Small intestine (tissue), 7 donors: Measurements from ENCODE around the gene FBH1. TPM values are rescaled to one million over a fixed set of nuclear protein-coding genes. Genes with fewer than 3 reads are reported as not detected.
A peak's percentile ranks its signal among the peaks of the same experiment; 100 is the strongest.

ENCODE experiments used
- DNase-seq, 2 donors: peaks; one replicate each; pipeline versions ENCODE4 v3.0.0 to v3.0.0-alpha.2; 2013
- FAIRE-seq: peaks from 2 replicates; lab custom pipeline; 2012; peaks lifted over from hg19 to GRCh38; lab: Jason Lieb, UNC
- H3K27ac ChIP-seq, 3 donors: one replicate each; pipeline ENCODE4 v1.5.1; 2013; ENCODE audit warnings: low read length in 2 of 3, mild to moderate bottlenecking in 2 of 3, control low read depth in 1 of 3, inconsistent platforms in 1 of 3, low read depth in 1 of 3, moderate library complexity in 1 of 3
- H3K27me3 ChIP-seq, 3 donors: one replicate each; pipeline ENCODE4 v1.6.1; 2013; ENCODE audit warnings: low read length in 3 of 3, inconsistent platforms in 1 of 3; ENCODE audit not compliant: control insufficient read depth in 3 of 3, insufficient read depth in 3 of 3
- H3K36me3 ChIP-seq, 3 donors: one replicate each; pipeline ENCODE4 v1.6.1; 2013; ENCODE audit warnings: low read length in 3 of 3, inconsistent platforms in 1 of 3, low read depth in 1 of 3, mild to moderate bottlenecking in 1 of 3, moderate library complexity in 1 of 3; ENCODE audit not compliant: control insufficient read depth in 3 of 3, insufficient read depth in 2 of 3
- H3K4me1 ChIP-seq, 3 donors: one replicate each; pipeline ENCODE4 v1.6.1; 2013; ENCODE audit warnings: low read length in 2 of 3, inconsistent platforms in 1 of 3, low read depth in 1 of 3, mild to moderate bottlenecking in 1 of 3, moderate library complexity in 1 of 3; ENCODE audit not compliant: control insufficient read depth in 3 of 3, insufficient read depth in 2 of 3
- H3K4me3 ChIP-seq, 3 donors: one replicate each; pipeline ENCODE4 v1.5.1; 2013; ENCODE audit warnings: low read length in 3 of 3, control low read depth in 1 of 3, inconsistent platforms in 1 of 3, low read depth in 1 of 3, mild to moderate bottlenecking in 1 of 3, moderate library complexity in 1 of 3
- H3K9me3 ChIP-seq, 2 donors: one replicate each; pipeline ENCODE4 v1.6.1; 2013; ENCODE audit warnings: low read depth in 1 of 2, low read length in 1 of 2; ENCODE audit not compliant: control insufficient read depth in 2 of 2, insufficient read depth in 1 of 2
- WGBS, 3 donors: extraction: QIAGEN DNeasy Blood & Tissue Kit; methylation state at CpG; one replicate each; pipeline ENCODE4 v1.1.7; 2013; 5-methylcytosine and 5-hydroxymethylcytosine counted together
- polyA plus RNA-seq, 4 donors: library from polyadenylated mRNA; stranded (reverse) in 3 of 4; unstranded in 1 of 4; fragments of 200-250 nt in 3 of 4; fragments of 120-200 nt in 1 of 4; gene quantifications; one replicate each; pipeline versions ENCODE4 v1.2.1 to v1.2.3, GENCODE V29; 2013
- donor health status: healthy with polysubstance abuse.
- donor health status: control.
- donor health status: control.
- donor health status: Bipolar disorder and iron deficiency.
- donor health status: healthy.

Gene FBH1
- polyA plus RNA-seq, 4 donors, result 38.8 to 89.9 (median 67.5) TPM

DNA sequence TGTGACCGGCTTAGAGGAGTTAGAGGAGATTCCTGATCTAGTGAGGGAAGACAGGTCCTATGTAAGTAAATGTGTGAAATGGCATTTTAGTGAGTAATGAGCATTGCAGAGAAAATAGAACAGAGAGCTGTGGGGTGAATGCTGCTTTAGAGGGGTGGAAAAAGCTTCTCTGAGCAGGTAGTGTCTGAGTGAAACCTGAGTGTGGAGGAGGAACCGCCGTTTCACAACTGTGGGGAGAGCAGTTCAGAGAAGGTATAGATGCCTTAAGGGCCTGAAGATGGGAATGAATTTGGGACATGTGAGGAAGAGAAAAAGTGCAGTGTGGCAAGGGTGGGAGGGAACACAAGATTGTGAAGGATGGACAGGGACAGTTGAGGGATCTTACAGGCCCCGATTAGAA lies 21.6 kb downstream of the FBH1 start:
- 93 to 96% (median 95%) methylated on average over 4 of the region's 4 CpGs for WGBS, 3 donors
- Histone ChIP-seq H3K27me3 (no peaks in the 10 kb centered on the region), H3K4me3 (no peak overlapping the region), H3K36me3 (peaks cover 11 to 74% (median 41%) of the 10 kb centered on the region in 3 donors), H3K4me1 (no peaks in the 10 kb centered on the region), H3K27ac (no peak overlapping the region), H3K9me3 (no peaks in the 10 kb centered on the region)
- no peak for FAIRE-seq
- DNase-seq, result no peak

DNA sequence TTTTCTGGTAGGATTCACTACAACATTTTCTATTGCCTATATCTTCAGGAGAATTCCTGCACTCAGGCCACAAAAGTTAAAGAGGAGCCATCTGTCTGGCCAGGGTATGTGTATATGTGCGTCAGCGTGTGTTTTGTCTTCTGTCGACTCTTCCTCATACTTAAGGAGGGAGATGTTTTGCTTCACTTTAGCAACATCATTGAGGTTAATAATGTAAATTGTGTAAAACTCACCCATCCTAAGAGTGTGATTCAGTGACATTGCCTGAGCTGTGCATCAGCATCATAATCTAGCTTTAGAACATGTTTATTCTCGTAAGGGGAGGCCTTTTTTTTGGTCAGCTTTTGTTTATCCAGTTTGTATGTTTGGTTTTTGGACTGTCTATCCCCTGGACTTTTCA lies 23.7 kb downstream of the FBH1 start:
- DNase-seq, result no peak
- no peaks in the 10 kb centered on the region for H3K9me3 ChIP-seq
- 74 to 92% (median 90%) methylated on average over 4 of the region's 4 CpGs for WGBS, 3 donors
- H3K4me3 ChIP-seq, result no peak overlapping the region
- no peak for FAIRE-seq
- no peaks in the 10 kb centered on the region for H3K27me3 ChIP-seq
- H3K27ac ChIP-seq, result peak overlapping the region in 1 of 3 donors; percentile 14
- no peaks in the 10 kb centered on the region for H3K4me1 ChIP-seq
- peaks cover 24 to 78% (median 56%) of the 10 kb centered on the region in 3 donors for H3K36me3 ChIP-seq

DNA sequence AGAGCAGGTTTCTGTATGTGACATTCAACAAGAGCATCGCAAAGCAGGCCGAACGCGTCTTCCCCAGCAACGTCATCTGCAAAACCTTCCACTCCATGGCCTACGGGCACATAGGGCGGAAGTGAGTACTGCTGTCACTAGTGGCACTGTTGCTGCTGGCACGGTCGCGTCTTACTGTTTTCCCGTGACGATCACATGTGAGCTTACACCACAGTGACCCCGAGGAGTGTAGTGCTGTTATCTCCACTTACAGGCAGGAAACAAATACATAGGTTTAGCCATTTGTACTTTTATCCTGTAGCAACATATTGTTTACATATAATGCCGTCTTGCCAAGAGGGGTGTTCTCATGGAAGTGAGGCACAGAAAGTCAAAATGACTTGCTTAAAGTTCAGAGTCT lies 25.4 kb downstream of the FBH1 start:
- DNase-seq (no peak), FAIRE-seq (no peak)
- Histone ChIP-seq H3K9me3 (no peaks in the 10 kb centered on the region), H3K4me3 (no peak overlapping the region), H3K4me1 (no peaks in the 10 kb centered on the region), H3K36me3 (peaks cover 23 to 67% (median 54%) of the 10 kb centered on the region in 3 donors), H3K27me3 (no peaks in the 10 kb centered on the region), H3K27ac (no peak overlapping the region)
- 89 to 92% (median 92%) methylated on average over 14 of the region's 14 CpGs for WGBS, 3 donors

DNA sequence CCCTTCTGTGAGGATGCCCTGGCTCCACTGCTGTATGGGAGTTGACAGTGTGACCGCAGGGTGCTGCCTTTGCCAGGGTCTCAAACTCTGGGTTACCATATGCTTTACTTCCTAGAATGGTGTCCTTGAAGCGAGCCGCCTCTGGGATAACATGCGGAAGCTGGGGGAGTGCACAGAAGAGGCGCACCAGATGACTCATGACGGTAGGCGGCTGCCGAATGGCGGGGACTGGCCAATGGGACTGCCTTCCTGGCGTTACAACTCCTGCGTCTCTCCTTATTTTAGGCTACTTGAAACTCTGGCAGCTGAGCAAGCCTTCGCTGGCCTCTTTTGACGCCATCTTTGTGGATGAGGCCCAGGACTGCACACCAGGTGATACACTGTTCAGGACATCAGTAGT lies 27.3 kb downstream of the FBH1 start:
- H3K9me3 ChIP-seq, result no peaks in the 10 kb centered on the region
- no peak overlapping the region for H3K4me3 ChIP-seq
- H3K27me3 ChIP-seq, result no peaks in the 10 kb centered on the region
- WGBS, 3 donors, result 95 to 98% (median 98%) methylated on average over 13 of the region's 13 CpGs
- H3K4me1 ChIP-seq, result no peaks in the 10 kb centered on the region
- FAIRE-seq, result no peak
- no peak overlapping the region for H3K27ac ChIP-seq
- DNase-seq, result no peak
- H3K36me3 ChIP-seq, result peaks cover 21 to 63% (median 54%) of the 10 kb centered on the region in 3 donors

DNA sequence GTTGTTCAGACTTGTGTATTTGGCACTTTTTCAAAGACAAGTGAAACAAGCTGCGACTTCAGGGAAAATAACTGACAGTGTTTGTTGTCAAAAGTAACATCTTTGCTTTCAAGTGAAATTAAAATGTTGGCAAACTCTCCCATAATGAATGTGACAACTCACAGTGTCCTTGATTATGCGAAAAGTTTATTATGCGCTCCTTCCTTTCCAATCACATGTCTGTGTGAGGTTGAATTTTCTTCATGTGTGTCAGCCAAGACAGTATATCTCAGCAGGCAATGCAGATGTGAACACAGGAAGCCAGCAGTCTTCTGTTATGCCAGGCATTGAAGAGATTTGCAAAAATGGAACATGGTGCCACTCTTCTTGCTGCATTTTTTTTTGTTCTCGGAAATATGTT lies 28.7 kb downstream of the FBH1 start:
- no peaks in the 10 kb centered on the region for H3K27me3 ChIP-seq
- WGBS, 3 donors, result 93 to 98% (median 95%) methylated on average over 4 of the region's 4 CpGs
- no peaks in the 10 kb centered on the region for H3K4me1 ChIP-seq
- DNase-seq, result no peak
- no peak for FAIRE-seq
- no peaks in the 10 kb centered on the region for H3K9me3 ChIP-seq
- H3K36me3 ChIP-seq, result peaks cover 26 to 69% (median 56%) of the 10 kb centered on the region in 3 donors
- no peak overlapping the region for H3K27ac ChIP-seq
- no peak overlapping the region for H3K4me3 ChIP-seq

DNA sequence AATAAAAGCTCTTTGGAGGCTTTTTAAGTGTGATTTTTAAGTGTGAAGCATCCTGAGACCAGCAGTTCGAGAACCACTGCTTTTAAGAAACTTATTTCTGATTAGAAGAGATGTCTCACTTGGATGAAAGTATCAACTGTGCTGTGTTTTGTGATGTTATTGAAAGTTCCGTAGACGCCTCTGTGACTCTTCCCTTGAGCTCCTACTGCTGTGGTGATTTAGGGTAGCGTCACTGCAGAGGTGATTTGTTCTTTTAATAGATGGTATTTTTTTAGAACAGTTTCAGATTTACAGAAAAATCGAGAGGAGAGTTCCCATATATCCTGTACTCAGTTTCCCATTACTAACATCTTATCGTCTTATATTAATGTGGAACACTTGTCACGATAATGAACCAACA lies 29.5 kb downstream of the FBH1 start:
- no peak for DNase-seq
- Histone ChIP-seq H3K27ac (no peak overlapping the region), H3K9me3 (no peaks in the 10 kb centered on the region), H3K36me3 (peaks cover 31 to 71% (median 55%) of the 10 kb centered on the region in 3 donors), H3K4me1 (no peaks in the 10 kb centered on the region), H3K4me3 (no peak overlapping the region), H3K27me3 (no peaks in the 10 kb centered on the region)
- WGBS, 3 donors, result 94 to 96% (median 94%) methylated on average over 7 of the region's 7 CpGs
- no peak for FAIRE-seq

DNA sequence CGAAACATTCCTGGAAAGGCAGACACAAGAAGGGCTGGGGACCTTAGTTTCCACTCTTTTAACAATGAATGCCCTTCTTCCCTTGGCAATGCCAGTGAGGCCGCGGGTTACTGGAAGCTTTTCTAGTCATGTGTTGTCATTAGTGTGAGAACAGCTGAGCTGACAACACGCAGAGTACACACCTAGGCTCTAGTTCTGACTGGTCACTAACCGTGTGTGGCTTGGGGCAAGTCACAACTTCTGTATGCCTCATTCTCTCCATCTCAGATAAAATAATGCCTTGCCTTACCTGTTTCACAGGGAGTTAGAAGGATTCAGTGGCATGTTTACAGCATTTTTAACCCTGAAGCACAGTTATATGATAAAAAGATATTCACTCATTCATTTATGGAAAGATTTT lies 31.7 kb downstream of the FBH1 start:
- no peak for FAIRE-seq

DNA sequence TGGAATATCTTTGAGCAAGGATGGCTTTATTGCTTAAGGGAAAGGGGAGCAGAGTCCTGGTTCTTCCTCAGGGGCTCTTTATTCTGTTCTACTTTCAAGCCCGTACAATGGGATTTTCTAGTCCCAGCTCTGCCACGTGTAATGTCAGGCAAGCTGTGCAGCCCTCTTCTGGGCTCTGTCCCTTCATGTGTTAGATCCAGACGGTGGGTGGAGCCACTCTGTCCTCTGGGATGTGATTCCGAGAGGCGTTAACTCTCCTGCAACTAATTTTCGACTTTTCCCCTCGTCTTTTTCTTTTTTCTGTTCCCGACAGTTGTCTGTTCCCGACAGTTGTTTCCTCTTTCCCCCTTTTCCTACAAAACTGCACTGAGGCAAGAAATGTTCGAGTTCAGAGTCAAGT lies 34.8 kb downstream of the FBH1 start:
- Histone ChIP-seq H3K9me3 (no peaks in the 10 kb centered on the region), H3K4me3 (no peak overlapping the region), H3K27me3 (no peaks in the 10 kb centered on the region), H3K27ac (no peak overlapping the region), H3K4me1 (no peaks in the 10 kb centered on the region), H3K36me3 (peaks cover 23 to 72% (median 46%) of the 10 kb centered on the region in 3 donors)
- DNase-seq, result no peak
- no peak for FAIRE-seq
- 91 to 94% (median 93%) methylated on average over 10 of the region's 10 CpGs for WGBS, 3 donors

More for the DNA sequence above, 31.7 kb downstream of the FBH1 start:
- Histone ChIP-seq H3K27me3 (no peaks in the 10 kb centered on the region), H3K4me1 (no peaks in the 10 kb centered on the region), H3K27ac (no peak overlapping the region), H3K36me3 (peaks cover 40 to 67% (median 51%) of the 10 kb centered on the region in 3 donors), H3K4me3 (no peak overlapping the region), H3K9me3 (no peaks in the 10 kb centered on the region)
- no peak for DNase-seq
- WGBS, 3 donors, result 91 to 95% (median 92%) methylated on average over 5 of the region's 5 CpGs

DNA sequence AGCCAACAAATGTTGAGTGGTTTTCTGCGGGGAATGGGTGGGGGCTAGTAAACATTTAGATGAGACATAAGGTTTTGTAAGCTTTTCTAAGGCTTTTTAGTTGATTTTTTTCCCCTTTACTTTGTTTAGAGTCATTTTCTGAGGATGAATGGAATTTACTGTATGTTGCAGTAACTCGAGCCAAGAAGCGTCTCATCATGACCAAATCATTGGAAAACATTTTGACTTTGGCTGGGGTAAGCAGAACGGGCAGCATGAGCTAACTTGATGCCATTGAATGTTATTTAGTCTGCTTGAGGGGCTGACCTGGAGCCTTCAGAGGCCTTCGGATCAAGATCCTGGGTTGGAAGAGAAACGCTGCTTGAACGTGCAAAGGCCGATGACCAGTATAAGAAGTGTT lies 37.3 kb downstream of the FBH1 start:
- Histone ChIP-seq H3K4me3 (no peak overlapping the region), H3K27ac (no peak overlapping the region), H3K27me3 (no peaks in the 10 kb centered on the region), H3K9me3 (no peaks in the 10 kb centered on the region), H3K4me1 (no peaks in the 10 kb centered on the region), H3K36me3 (peaks cover 22 to 73% (median 40%) of the 10 kb centered on the region in 3 donors)
- DNase-seq (no peak), FAIRE-seq (no peak)
- WGBS, 3 donors, result 73 to 94% (median 89%) methylated on average over 8 of the region's 8 CpGs
